KMS-11 (cell line): Measurements from ENCODE around the gene PIGK.

Experiments
- H2AFZ ChIP-seq: fragments of 200-600 bp; sonication (generic); 2 replicates; pipeline ENCODE4 v1.6.1; 2016; ENCODE audit warnings: antibody characterized with exemption, mixed run types, low read depth
- H3K27ac ChIP-seq: fragments of 200-600 bp; sonication (generic); 2 replicates; pipeline ENCODE4 v1.6.1; 2016; ENCODE audit warnings: mild to moderate bottlenecking, mixed run types
- H3K27me3 ChIP-seq: fragments of 200-600 bp; sonication (generic); 2 replicates; pipeline ENCODE4 v1.6.1; 2017; ENCODE audit warnings: mild to moderate bottlenecking, low read depth, mixed run types, moderate library complexity; ENCODE audit not compliant: insufficient read depth
- H3K36me3 ChIP-seq: fragments of 200-600 bp; sonication (generic); 2 replicates; pipeline ENCODE4 v1.6.1; 2017; ENCODE audit warnings: mild to moderate bottlenecking, mixed run types; ENCODE audit not compliant: insufficient read depth
- H3K4me1 ChIP-seq: fragments of 200-600 bp; sonication (generic); 2 replicates; pipeline ENCODE4 v1.6.1; 2016; ENCODE audit warnings: mild to moderate bottlenecking, low read depth, mixed run types; ENCODE audit not compliant: poor library complexity, severe bottlenecking
- H3K4me2 ChIP-seq: fragments of 200-600 bp; sonication (generic); 2 replicates; pipeline ENCODE4 v1.7.0; 2016; ENCODE audit warnings: mild to moderate bottlenecking, mixed run types
- H3K4me3 ChIP-seq: fragments of 200-600 bp; sonication (generic); IDR thresholded peaks from 2 replicates; pipeline ENCODE4 v1.6.1; 2017; ENCODE audit warnings: low read depth, low read length, mixed read lengths; ENCODE audit not compliant: insufficient read depth
- H3K79me2 ChIP-seq: fragments of 200-600 bp; sonication (generic); 2 replicates; pipeline ENCODE4 v1.6.1; 2016; ENCODE audit warnings: low read depth, mixed run types; ENCODE audit not compliant: insufficient read depth
- H3K9ac ChIP-seq: fragments of 200-600 bp; sonication (generic); 2 replicates; pipeline ENCODE4 v1.6.1; 2016; ENCODE audit warnings: mild to moderate bottlenecking, mixed run types
- H4K20me1 ChIP-seq: fragments of 200-600 bp; sonication (generic); 2 replicates; pipeline ENCODE4 v1.6.1; 2016; ENCODE audit warnings: mild to moderate bottlenecking, mixed run types; ENCODE audit not compliant: insufficient read depth
- TF ChIP-seq, protein P1 (sequence below): fragments of 200-600 bp; sonication (generic); conservative IDR thresholded peaks from 2 replicates; pipeline ENCODE4 v1.6.1; 2017; ENCODE audit warnings: low read depth, mild to moderate bottlenecking, antibody characterized with exemption, low read length, moderate library complexity, mixed read lengths

Gene PIGK

DNA sequence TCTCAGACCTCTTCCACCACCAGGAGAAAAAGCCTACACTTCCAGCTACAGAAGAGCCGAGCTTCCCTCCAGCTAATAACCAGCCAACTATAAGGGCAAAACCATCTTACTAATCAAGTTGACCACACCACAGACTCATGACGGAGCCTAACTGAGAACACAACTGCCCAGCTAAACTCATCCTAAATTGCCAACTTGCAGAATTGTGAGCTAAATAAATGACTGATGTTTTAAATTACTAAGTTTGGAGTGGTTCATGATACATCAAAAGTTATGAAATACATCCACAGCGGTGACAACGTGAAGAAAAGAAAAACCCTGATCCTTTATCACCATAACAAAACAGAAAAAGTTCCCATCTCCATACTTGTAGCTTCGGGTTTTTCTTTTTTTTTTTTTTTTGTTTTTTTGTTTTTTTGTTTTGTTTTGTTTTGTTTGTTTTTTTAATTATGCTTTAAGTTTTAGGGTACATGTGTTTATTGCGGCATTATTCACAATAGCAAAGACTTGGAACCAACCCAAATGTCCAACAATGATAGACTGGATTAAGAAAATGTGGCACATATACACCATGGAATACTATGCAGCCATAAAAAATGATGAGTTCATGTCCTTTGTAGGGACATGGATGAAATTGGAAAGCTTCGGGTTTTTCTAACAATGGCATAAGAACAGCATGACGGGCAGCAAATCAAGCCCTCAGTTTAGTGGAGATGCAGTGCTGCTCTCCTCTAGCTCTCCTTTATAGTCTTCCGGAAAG is 122.6 kb downstream of the PIGK start:
- Histone ChIP-seq H2AFZ (no peak overlapping the region), H3K4me2 (no peak overlapping the region), H4K20me1 (no peaks in the 10 kb centered on the region), H3K4me3 (no peak overlapping the region), H3K9ac (no peak overlapping the region), H3K4me1 (no peaks in the 10 kb centered on the region), H3K27ac (no peak overlapping the region), H3K36me3 (no peaks in the 10 kb centered on the region), H3K27me3 (no peaks in the 10 kb centered on the region), H3K79me2 (no peaks in the 10 kb centered on the region)
- TF ChIP-seq, protein P1, sequence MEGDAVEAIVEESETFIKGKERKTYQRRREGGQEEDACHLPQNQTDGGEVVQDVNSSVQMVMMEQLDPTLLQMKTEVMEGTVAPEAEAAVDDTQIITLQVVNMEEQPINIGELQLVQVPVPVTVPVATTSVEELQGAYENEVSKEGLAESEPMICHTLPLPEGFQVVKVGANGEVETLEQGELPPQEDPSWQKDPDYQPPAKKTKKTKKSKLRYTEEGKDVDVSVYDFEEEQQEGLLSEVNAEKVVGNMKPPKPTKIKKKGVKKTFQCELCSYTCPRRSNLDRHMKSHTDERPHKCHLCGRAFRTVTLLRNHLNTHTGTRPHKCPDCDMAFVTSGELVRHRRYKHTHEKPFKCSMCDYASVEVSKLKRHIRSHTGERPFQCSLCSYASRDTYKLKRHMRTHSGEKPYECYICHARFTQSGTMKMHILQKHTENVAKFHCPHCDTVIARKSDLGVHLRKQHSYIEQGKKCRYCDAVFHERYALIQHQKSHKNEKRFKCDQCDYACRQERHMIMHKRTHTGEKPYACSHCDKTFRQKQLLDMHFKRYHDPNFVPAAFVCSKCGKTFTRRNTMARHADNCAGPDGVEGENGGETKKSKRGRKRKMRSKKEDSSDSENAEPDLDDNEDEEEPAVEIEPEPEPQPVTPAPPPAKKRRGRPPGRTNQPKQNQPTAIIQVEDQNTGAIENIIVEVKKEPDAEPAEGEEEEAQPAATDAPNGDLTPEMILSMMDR, result no peak

DNA sequence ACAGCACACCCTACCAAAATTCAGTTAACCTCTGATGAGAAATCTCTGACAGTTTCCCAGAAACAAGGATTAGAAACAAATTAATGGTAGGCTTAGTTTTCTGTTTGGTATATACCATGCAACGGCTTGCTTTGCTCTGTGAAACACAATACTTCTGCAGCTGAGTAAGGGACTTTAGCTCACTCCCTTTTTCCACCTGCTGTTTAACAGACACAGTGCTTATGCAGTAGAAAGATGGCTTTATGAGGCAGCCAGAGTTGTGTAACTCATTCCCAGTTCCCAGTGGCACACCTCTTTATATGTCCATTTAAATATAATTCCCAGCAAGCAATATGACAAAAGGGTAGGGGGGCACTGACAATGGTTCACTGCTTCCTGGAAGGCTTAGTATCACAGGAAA is 124.0 kb downstream of the PIGK start:
- Histone ChIP-seq H3K4me3 (no peak overlapping the region), H2AFZ (no peak overlapping the region), H3K79me2 (no peaks in the 10 kb centered on the region), H4K20me1 (no peaks in the 10 kb centered on the region), H3K4me1 (no peaks in the 10 kb centered on the region), H3K27ac (no peak overlapping the region), H3K27me3 (no peaks in the 10 kb centered on the region), H3K9ac (no peak overlapping the region), H3K4me2 (no peak overlapping the region), H3K36me3 (no peaks in the 10 kb centered on the region)
- TF ChIP-seq, protein P1, result no peak

DNA sequence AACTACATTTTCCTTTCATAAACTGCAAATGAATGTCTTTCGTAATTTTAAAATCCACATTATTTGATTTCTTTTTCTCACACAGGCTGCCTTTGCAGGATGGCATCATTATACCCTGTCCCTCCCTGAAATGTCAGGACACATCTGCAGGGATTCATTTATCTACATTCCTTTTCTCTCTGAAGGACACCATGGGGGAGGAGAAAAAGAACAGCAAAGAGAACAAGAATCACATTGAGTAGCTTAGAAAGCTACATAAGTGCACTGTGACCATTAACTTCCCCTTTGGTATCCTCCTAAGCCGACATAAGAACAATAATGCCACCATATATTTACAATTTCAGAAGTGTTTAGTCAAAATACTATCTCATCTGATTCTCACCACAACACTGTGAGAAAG is 129.5 kb downstream of the PIGK start:
- TF ChIP-seq, protein P1, result no peak

DNA sequence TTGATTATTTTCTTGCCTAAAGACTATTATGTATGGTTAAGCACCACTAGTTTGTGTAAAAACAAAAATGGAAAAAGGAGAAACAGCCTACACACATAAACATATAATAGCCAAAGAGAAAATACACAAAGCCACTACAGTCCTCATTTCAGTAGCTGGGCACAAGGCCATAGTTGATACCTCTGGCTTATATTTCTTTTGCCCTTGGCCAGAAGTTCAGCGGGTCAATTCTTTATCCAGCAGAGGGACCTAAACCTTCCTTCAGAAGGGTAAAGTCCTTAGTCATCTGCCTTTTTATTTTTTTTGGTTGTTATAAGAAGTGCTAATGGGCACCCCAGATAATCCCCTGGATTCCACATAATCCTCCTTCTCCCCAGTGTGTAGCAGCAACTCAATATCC is 134.1 kb downstream of the PIGK start:
- Histone ChIP-seq H3K4me2 (no peak overlapping the region), H2AFZ (no peak overlapping the region), H3K79me2 (no peaks in the 10 kb centered on the region), H3K36me3 (no peaks in the 10 kb centered on the region), H3K4me3 (no peak overlapping the region), H4K20me1 (no peaks in the 10 kb centered on the region), H3K27ac (no peak overlapping the region), H3K9ac (no peak overlapping the region), H3K4me1 (no peaks in the 10 kb centered on the region), H3K27me3 (no peaks in the 10 kb centered on the region)
- TF ChIP-seq, protein P1, result no peak

More for the DNA sequence above, 129.5 kb downstream of the PIGK start:
- Histone ChIP-seq H3K27me3 (no peaks in the 10 kb centered on the region), H3K4me1 (no peaks in the 10 kb centered on the region), H3K27ac (no peak overlapping the region), H3K79me2 (no peaks in the 10 kb centered on the region), H3K4me3 (no peak overlapping the region), H3K4me2 (no peak overlapping the region), H4K20me1 (no peaks in the 10 kb centered on the region), H3K36me3 (no peaks in the 10 kb centered on the region), H2AFZ (no peak overlapping the region), H3K9ac (no peak overlapping the region)
